GM23248 (cell line): Measurements from ENCODE around the gene GNG2. TPM values are rescaled to one million over a fixed set of nuclear protein-coding genes. Genes with fewer than 3 reads are reported as not detected.
A peak's percentile ranks its signal among the peaks of the same experiment; 100 is the strongest.

ENCODE experiments used
- DNase-seq: peaks from one replicate; pipeline ENCODE4 v3.0.0-alpha.2; 2015
- H2AFZ ChIP-seq: fragments of 200-600 bp; sonication (generic); 2 replicates; pipeline ENCODE4 v1.6.1; 2016; ENCODE audit warnings: antibody characterized with exemption
- H3F3A ChIP-seq: fragments of 200-600 bp; sonication (generic); 2 replicates; pipeline ENCODE4 v1.6.1; 2016; ENCODE audit warnings: mild to moderate bottlenecking, antibody characterized with exemption, mixed run types; ENCODE audit not compliant: insufficient read depth
- H3K27ac ChIP-seq: fragments of 200-600 bp; sonication (generic); 2 replicates; pipeline ENCODE4 v1.5.1; 2016; ENCODE audit warnings: mild to moderate bottlenecking
- H3K27me3 ChIP-seq: fragments of 200-600 bp; sonication (generic); replicated peaks from 2 replicates; pipeline ENCODE4 v1.6.1; 2016; ENCODE audit warnings: mild to moderate bottlenecking; ENCODE audit not compliant: insufficient read depth
- H3K36me3 ChIP-seq: fragments of 200-600 bp; sonication (generic); 2 replicates; pipeline ENCODE4 v1.6.1; 2016; ENCODE audit warnings: low read depth, mild to moderate bottlenecking
- H3K4me1 ChIP-seq: fragments of 200-600 bp; sonication (generic); 2 replicates; pipeline ENCODE4 v1.6.1; 2016; ENCODE audit warnings: mild to moderate bottlenecking; ENCODE audit not compliant: insufficient read depth
- H3K4me2 ChIP-seq: fragments of 200-600 bp; sonication (generic); one replicate; pipeline ENCODE4 v1.6.1; 2016; ENCODE audit warnings: mild to moderate bottlenecking; ENCODE audit not compliant: unreplicated experiment
- H3K4me3 ChIP-seq: fragments of 200-600 bp; sonication (generic); 2 replicates; pipeline ENCODE4 v1.5.1; 2016; ENCODE audit warnings: mild to moderate bottlenecking
- H3K79me2 ChIP-seq: fragments of 200-600 bp; sonication (generic); 2 replicates; pipeline ENCODE4 v1.6.1; 2016; ENCODE audit warnings: mild to moderate bottlenecking; ENCODE audit not compliant: insufficient read depth
- H3K9ac ChIP-seq: fragments of 200-600 bp; sonication (generic); 2 replicates; pipeline ENCODE4 v1.6.1; 2016; ENCODE audit warnings: mild to moderate bottlenecking
- H3K9me2 ChIP-seq: fragments of 200-600 bp; sonication (generic); 2 replicates; pipeline ENCODE4 v1.6.1; 2016; ENCODE audit warnings: mixed run types, mild to moderate bottlenecking, moderate library complexity; ENCODE audit not compliant: insufficient read depth
- H3K9me3 ChIP-seq: fragments of 200-600 bp; sonication (generic); one replicate; pipeline ENCODE4 v1.6.1; 2017; ENCODE audit warnings: low read depth
- H4K20me1 ChIP-seq: fragments of 200-600 bp; sonication (generic); 2 replicates; pipeline ENCODE4 v1.6.0; 2016; ENCODE audit not compliant: insufficient read depth
- EZH2 ChIP-seq: fragments of 200-600 bp; sonication (generic); IDR thresholded peaks from 2 replicates; pipeline ENCODE4 v1.6.1; 2018; ENCODE audit warnings: antibody characterized with exemption, mild to moderate bottlenecking; ENCODE audit not compliant: insufficient read depth, poor library complexity, severe bottlenecking
- EZH2phosphoT487 ChIP-seq: fragments of 200-600 bp; sonication (generic); IDR thresholded peaks from 2 replicates; pipeline ENCODE4 v1.6.1; 2018; ENCODE audit warnings: antibody characterized with exemption, moderate library complexity, mild to moderate bottlenecking, low read depth; ENCODE audit not compliant: insufficient read depth
- WGBS, 2 experiments: methylation state at CpG; one replicate each; pipeline ENCODE4 v1.1.6; 2015 to 2017; ENCODE audit warnings: low lambda C conversion rate in 2 of 2, low coverage in 1 of 2; ENCODE audit errors: missing lambda C conversion rate in 2 of 2; 5-methylcytosine and 5-hydroxymethylcytosine counted together
- in situ Hi-C: fragments of 300-500 bp; cut with MboI; formaldehyde crosslinking; loops from 2 replicates; pipeline ENCODE4 v1.15.0; 2020
- polyA plus RNA-seq: library from polyadenylated mRNA; unstranded; fragments of >200 nt; fragmentation: Nextera tagmentation; extraction: Ambion mirVana; gene quantifications from 2 replicates; pipeline ENCODE4 v1.2.1, GENCODE V29; 2016
- total RNA-seq: library from RNA; depleted of rRNA; stranded (reverse); fragments of >200 nt; shearing (Covaris generic); gene quantifications from 2 replicates; pipeline ENCODE4 v1.2.3, GENCODE V29; 2014

The GNG2 gene
- total and polyA plus RNA-seq, 2 experiments from 2014 or later: 13.8 to 16.5 TPM

- Histone ChIP-seq H3K4me3 (no peak overlapping the region), H3K9me2 (no peaks in the 10 kb centered on the region), H2AFZ (no peak overlapping the region), H3K79me2 (no peaks in the 10 kb centered on the region), H4K20me1 (no peaks in the 10 kb centered on the region), H3K27ac (peak overlapping the region; percentile 25), H3K9me3 (no peaks in the 10 kb centered on the region), H3K4me1 (peaks cover 46% of the 10 kb centered on the region), H3K27me3 (no peaks in the 10 kb centered on the region), H3K4me2 (peak overlapping the region; percentile 38), H3F3A (peaks cover 45% of the 10 kb centered on the region), H3K36me3 (no peaks in the 10 kb centered on the region), H3K9ac (no peak overlapping the region)
- TF ChIP-seq EZH2phosphoT487 (no peak), EZH2 (no peak)
- peak; percentile 85 for DNase-seq
- WGBS, 2 experiments: 11 to 14% methylated on average over 3 of the region's 3 CpGs
- in situ Hi-C loops: no loop called here
Measured at GRCh38 chr14:51855234-51855633, 5.2 kb upstream of the GNG2 start.

GRCh38 chr14:51856792-51857296 lies 3.6 kb upstream of the GNG2 start:
- Histone ChIP-seq H3K27me3 (no peaks in the 10 kb centered on the region), H3K36me3 (no peaks in the 10 kb centered on the region), H2AFZ (no peak overlapping the region), H3K9me2 (no peaks in the 10 kb centered on the region), H4K20me1 (no peaks in the 10 kb centered on the region), H3K4me1 (peaks cover 52% of the 10 kb centered on the region), H3K27ac (no peak overlapping the region), H3K79me2 (0 out of 2 replicates have a peak, but pooled peaks cover under 1% of the 10 kb centered on the region), H3K4me2 (no peak overlapping the region), H3K9me3 (no peaks in the 10 kb centered on the region), H3K4me3 (no peak overlapping the region), H3F3A (peaks cover 58% of the 10 kb centered on the region), H3K9ac (no peak overlapping the region)
- in situ Hi-C loops: no loop called here
- DNase-seq: no peak
- no peak for TF ChIP-seq EZH2
- no peak for TF ChIP-seq EZH2phosphoT487
- 57 to 63% methylated on average over 1 of the region's 1 CpG for WGBS, 2 experiments

DNA sequence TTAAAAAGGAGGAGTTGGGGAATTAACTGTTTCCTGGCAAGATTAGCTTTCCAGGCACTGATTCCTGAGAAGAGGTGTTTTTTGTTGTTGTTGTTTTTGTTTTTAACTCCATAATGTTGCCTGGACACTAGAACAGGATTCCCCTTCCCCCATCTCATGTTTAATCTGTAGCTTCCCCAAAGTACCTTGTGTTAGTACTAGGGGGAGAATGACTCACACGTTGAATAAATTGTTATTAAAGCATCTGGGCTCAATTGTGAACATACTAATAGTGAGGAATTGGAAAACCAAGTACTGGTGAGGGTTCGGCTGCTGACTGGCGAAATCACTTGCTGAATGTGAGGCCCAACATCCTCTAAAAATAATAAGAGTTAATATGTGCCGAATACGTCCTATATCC lies 1.3 kb upstream of the GNG2 start:
- peak; percentile 39 for DNase-seq
- WGBS, 2 experiments: 67 to 78% methylated on average over 5 of the region's 5 CpGs
- Histone ChIP-seq H3K79me2 (peaks cover 23% of the 10 kb centered on the region), H4K20me1 (no peaks in the 10 kb centered on the region), H3K9ac (no peak overlapping the region), H3K27me3 (no peaks in the 10 kb centered on the region), H3K9me2 (no peaks in the 10 kb centered on the region), H3K4me3 (no peak overlapping the region), H3K4me2 (no peak overlapping the region), H3K27ac (no peak overlapping the region), H3F3A (peaks cover 49% of the 10 kb centered on the region), H3K36me3 (no peaks in the 10 kb centered on the region), H3K9me3 (no peaks in the 10 kb centered on the region), H2AFZ (no peak overlapping the region), H3K4me1 (peaks cover 45% of the 10 kb centered on the region)
- TF ChIP-seq EZH2 (no peak), EZH2phosphoT487 (no peak)
- in situ Hi-C loops: no loop called here

- H3K79me2 ChIP-seq: peaks cover 41% of the 10 kb centered on the region
- H3K4me3 ChIP-seq: peak overlapping the region; percentile 77
- peaks cover 38% of the 10 kb centered on the region for H3F3A ChIP-seq
- in situ Hi-C loops: no loop called here
- no peaks in the 10 kb centered on the region for H3K27me3 ChIP-seq
- no peaks in the 10 kb centered on the region for H3K9me3 ChIP-seq
- peak overlapping the region; percentile 94 for H3K4me2 ChIP-seq
- no peak for TF ChIP-seq EZH2phosphoT487
- no peak for TF ChIP-seq EZH2
- 0% methylated on average over 12 of the region's 12 CpGs for WGBS, 2 experiments
- DNase-seq: peak; percentile 78
- no peaks in the 10 kb centered on the region for H4K20me1 ChIP-seq
- peak overlapping the region; percentile 89 for H2AFZ ChIP-seq
- peak overlapping the region; percentile 78 for H3K27ac ChIP-seq
- H3K9ac ChIP-seq: peak overlapping the region; percentile 85
- H3K4me1 ChIP-seq: peaks cover 34% of the 10 kb centered on the region
- no peaks in the 10 kb centered on the region for H3K36me3 ChIP-seq
- no peaks in the 10 kb centered on the region for H3K9me2 ChIP-seq
Measured at GRCh38 chr14:51860825-51861499, 550 bp downstream of the GNG2 start.
